ENCODE measurements around the gene LENG8.
"Not testable (repeated sequence)": the region's sequence is repeated elsewhere in the genome, so short reads cannot be mapped to it uniquely, and the experiment has no call there.

The LENG8 gene

DNA sequence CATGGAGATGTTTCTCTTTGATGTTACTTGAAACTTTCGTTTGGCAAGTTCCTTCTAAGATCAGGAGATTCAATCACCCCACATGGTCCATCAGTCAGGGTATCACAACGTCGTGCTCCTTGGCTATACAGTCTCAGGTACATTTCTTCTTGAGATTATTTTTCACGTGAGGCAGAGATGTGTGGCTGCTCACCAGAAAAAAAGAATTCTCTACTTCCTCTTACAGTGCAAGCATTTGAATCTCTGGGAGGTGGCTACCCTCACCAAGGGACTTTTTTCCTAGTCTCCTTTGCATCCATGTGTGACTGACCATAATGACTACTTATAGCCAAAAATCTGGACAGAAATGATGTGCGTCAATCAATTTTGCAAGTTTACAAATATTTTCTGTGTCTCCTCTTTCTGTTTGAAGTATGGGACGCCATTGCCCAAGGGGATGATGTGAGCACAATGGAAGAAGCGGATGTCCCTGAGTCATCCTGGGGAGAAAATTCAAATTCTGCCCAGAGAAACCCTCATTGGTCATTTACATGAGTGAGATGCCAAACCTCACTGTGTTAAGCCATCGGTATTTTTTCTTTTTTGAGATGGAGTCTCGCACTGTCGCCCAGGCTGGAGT, 45.1 kb downstream of the LENG8 start:
- DNase-seq (ENCODE audit: low read depth) = no peak
- TF ChIP-seq, protein P1, sequence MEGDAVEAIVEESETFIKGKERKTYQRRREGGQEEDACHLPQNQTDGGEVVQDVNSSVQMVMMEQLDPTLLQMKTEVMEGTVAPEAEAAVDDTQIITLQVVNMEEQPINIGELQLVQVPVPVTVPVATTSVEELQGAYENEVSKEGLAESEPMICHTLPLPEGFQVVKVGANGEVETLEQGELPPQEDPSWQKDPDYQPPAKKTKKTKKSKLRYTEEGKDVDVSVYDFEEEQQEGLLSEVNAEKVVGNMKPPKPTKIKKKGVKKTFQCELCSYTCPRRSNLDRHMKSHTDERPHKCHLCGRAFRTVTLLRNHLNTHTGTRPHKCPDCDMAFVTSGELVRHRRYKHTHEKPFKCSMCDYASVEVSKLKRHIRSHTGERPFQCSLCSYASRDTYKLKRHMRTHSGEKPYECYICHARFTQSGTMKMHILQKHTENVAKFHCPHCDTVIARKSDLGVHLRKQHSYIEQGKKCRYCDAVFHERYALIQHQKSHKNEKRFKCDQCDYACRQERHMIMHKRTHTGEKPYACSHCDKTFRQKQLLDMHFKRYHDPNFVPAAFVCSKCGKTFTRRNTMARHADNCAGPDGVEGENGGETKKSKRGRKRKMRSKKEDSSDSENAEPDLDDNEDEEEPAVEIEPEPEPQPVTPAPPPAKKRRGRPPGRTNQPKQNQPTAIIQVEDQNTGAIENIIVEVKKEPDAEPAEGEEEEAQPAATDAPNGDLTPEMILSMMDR (conservative IDR thresholded peaks at IDR 0.05; ENCODE audit: control insufficient read depth, insufficient read depth, low read depth, low read length) = no peak
- H3K4me3 ChIP-seq (ENCODE audit: control insufficient read depth, low read depth, low read length) = no peak overlapping the region

DNA sequence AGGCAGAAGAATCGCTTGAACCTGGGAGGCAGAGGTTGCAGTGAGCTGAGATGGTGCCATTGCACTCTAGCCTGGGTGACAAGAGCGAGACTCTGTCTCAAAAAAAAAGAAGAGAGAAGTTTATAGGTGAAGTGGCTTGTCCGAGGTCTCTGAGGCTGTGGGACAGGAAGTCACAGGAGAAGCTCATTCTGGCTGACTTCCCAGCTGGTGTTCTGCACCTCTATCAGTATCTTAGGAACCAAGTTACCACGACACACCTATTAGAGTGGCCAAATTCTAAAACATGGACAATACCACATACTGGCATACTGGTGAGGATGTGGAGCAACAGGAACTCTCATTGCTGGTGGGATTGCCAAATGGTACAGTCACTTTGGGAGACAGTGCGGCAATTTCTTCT, 46.3 kb downstream of the LENG8 start:
- DNase-seq (ENCODE audit: low read depth) = not testable (repeated sequence)

DNA sequence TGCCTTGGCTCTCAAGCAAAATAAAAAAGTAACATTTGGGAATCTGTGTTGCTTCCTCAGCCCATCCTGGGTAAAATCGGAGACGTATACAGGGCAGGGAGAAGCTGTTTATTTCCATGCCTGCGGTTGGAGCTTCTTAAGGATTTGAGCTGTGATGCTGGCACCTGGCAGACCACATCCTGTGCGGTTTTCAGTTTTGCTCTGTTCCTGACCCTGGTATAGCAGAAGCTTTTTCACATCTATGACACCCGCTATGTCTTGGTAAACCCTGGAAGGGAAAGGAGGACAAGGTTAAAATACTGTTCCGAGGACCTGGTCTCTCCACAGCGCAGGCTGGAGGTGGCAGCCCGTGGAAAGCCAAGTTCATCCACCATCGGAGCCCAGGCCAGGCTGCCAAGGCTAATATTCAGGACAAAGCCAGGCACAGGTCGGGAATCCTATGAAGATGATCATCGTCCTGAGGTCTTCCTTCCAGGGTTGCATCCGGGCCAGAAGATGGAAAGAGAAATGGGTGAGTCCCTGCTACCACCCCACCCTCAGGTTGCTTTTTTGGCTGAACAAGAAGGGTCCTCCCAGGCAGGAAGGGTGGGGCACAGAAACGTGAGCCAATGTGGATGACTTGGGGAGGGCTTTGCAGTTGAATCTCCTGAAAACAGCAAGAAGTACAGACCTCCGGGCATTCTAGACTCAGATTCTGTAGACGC, 48.9 kb downstream of the LENG8 start:
- not testable (repeated sequence) for H3K4me3 ChIP-seq (ENCODE audit: control insufficient read depth, low read depth, low read length); DNase-seq (ENCODE audit: low read depth)

More for the DNA sequence above, 46.3 kb downstream of the LENG8 start:
- H3K4me3 ChIP-seq (ENCODE audit: control insufficient read depth, low read depth, low read length) = not testable (repeated sequence)

DNA sequence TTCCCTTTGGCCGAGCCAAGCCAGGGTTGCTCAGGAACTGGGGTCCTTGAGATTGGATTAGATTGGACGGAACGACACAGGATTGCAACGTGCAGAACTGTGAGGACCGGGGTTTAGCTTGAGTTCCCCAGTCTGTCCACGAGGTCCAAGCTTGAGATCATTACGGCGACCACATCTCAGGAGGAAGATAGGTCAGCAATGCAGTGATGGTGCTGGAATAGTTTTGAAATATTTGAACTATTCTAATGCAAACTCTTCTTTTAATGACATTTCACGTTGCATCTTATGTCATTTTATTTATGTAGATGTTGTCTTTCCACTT, 49.4 kb downstream of the LENG8 start:
- not testable (repeated sequence) for DNase-seq (ENCODE audit: low read depth); H3K4me3 ChIP-seq (ENCODE audit: control insufficient read depth, low read depth, low read length)

DNA sequence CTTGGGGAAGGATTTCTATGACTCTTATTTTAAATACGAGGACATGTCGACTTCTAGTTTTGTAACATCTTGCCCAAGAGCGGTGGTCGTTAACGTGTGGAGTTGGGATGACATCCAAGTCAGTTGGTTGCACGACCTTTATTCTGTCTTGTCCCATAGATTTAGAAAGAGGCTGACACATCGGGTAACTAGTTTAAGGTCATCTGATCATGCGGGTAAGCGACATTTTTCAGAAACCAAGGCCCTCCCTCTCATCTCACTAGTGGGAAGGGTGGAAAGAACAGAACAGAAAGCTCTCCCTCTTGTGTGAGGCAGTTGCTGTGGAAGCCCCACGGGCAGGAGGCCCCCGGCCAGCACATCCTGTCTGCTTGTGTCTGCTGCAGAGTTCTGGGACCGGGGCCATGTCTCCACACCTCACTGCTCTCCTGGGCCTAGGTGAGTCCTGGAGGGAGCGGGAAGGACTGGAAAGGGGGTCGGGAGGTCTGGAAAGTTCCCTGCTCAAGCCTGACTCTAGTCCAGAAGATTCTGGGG, 53.6 kb downstream of the LENG8 start, which contains the start of gene LAIR2:
Gene LAIR2 (plus strand): TSS at position 314 of the 531 bp plus-strand sequence. CDS start 88 bp downstream, at position 402.
- TF ChIP-seq, protein P1 (conservative IDR thresholded peaks at IDR 0.05; ENCODE audit: control insufficient read depth, insufficient read depth, low read depth, low read length) = no peak
- no peak within 1 kb of the TSS for H3K4me3 ChIP-seq (ENCODE audit: control insufficient read depth, low read depth, low read length)
- DNase-seq (ENCODE audit: low read depth) = no peak

DNA sequence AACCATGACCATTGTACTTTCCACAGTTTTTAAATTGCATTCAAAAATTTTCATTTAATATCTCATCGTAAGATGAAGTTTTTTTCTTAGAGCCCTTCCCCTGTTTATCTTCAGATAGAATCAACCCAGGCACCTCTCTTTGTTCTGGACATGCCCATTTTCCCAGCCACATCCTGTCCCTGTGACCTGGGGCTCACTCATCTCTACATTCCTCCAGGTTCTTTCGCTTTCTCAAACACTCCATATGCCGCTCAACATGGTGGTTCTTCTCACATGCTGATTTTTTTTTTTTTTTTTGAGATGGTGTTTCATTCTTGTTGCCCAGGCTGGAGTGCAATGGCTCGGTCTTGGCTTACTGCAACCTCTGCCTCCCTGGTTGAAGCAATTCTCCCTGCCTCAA, 56.5 kb downstream of the LENG8 start:
- not testable (repeated sequence) for DNase-seq (ENCODE audit: low read depth); H3K4me3 ChIP-seq (ENCODE audit: control insufficient read depth, low read depth, low read length)

DNA sequence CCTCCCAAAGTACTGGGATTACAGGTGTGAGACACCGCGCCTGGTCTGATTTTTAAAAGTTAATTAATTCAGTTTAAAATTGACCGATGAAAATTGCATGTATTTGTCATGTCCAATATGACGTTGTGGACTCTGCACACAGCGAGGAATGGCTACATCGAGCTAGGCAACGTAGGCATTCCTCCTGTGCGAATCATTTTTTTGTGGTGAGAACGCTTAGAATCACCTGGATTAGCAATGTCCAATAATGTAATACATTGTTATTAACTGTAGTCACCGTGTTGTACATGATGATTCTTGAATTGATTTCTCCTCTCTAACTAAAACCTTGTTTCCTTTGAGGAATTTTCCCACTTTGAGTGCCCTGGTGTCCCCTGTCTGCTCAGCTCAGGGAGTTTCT, 57.1 kb downstream of the LENG8 start:
- TF ChIP-seq, protein P1 (conservative IDR thresholded peaks at IDR 0.05; ENCODE audit: control insufficient read depth, insufficient read depth, low read depth, low read length) = no peak
- H3K4me3 ChIP-seq (ENCODE audit: control insufficient read depth, low read depth, low read length) = no peak overlapping the region
- DNase-seq (ENCODE audit: low read depth) = no peak

DNA sequence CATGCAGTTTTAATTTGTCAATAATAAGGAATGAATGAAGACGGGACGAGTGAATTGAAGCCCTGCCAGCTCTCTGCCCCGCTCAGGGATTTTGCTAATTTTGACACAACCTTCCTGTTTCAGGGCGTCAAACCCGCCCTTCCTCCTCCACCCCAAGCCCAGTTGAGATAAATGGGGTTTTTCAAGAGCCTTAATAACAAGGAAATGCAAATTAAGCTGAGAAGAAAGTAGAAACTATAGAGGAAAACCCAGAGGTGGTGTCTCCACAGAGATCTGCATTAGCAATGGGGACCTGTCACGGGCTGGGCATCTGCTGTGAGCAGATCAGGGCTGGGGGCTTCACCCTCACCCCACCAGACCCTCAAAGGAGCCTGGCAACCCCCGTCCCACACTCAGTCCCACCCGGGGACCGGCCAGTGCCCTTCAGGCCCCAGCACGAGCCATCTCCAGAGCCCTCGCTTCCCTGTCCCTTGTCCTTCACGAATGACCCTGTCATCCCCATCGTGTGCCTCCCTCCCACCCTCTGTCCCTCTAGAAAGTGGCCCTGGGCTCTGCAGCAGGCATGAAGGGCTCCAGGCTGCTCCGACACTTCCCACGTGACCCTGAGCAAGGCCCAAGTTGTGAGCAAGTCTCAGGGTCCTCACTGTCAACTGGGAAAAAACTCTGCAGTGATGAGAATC, 58.2 kb downstream of the LENG8 start:
- not testable (repeated sequence) for H3K4me3 ChIP-seq (ENCODE audit: control insufficient read depth, low read depth, low read length); DNase-seq (ENCODE audit: low read depth)

DNA sequence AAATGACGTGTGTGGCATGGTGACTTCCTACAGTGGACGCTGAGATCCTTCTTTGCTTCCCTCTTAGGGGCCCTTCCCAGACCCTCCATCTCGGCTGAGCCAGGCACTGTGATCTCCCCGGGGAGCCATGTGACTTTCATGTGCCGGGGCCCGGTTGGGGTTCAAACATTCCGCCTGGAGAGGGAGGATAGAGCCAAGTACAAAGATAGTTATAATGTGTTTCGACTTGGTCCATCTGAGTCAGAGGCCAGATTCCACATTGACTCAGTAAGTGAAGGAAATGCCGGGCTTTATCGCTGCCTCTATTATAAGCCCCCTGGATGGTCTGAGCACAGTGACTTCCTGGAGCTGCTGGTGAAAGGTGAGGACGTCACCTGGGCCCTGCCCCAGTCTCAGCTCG, 58.8 kb downstream of the LENG8 start:
- no peak overlapping the region for H3K4me3 ChIP-seq (ENCODE audit: control insufficient read depth, low read depth, low read length)
- TF ChIP-seq, protein P1 (conservative IDR thresholded peaks at IDR 0.05; ENCODE audit: control insufficient read depth, insufficient read depth, low read depth, low read length) = no peak
- no peak for DNase-seq (ENCODE audit: low read depth)

DNA sequence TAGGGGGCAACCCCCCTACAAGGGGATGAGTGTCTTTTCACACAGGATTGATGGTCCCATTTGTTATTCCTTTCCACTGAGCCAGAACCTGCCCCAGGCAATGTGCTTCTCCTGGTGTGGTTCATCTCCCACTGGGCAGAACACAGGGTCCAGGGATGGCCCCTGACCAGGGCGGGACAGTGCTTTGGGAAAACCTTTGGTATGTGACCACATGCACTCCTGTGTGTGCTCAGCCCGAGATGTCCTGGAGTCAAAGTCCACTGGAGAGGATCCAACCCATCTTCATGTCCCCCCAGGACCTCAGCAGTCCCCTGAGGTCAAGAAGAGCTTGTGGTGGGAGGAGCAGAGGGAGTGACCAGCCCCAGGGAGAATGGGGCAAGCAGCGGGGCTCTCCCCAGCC, 59.5 kb downstream of the LENG8 start:
- not testable (repeated sequence) for DNase-seq (ENCODE audit: low read depth); H3K4me3 ChIP-seq (ENCODE audit: control insufficient read depth, low read depth, low read length)

DNA sequence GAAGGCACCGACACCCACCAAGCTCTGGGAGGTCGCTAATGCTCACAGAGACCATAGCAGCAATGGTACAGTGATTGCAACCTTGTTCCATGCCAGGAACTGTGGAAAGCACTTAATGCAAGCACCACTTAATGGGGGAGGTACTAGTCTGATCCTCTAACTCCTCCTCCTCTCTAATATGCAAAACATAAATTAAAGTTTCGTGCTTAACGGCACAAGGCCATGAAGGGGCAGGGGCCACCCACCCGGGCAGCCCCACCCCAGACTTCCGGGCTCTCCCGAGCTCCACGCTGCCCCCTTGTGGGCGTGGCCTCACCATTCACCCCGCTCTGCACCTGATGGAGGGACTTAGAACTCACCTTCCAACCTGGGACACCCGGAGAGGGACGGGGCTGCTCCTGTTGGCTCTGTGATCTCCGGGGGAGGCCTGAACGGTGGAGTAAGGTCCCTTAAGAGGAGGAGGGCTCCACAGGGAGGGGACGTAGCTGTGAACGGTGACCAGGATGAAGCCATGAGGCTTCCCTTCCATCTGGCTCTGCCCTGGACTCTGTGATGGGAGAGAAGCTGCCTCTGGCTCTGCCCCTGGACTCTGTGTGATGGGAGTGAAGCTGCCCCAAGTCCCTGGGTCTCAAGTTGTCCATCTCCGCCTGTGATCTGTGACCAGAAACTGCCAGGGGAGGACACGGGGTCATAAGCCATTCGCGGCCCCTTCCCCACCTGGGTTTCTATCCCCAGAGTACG, 60.4 kb downstream of the LENG8 start:
- DNase-seq (ENCODE audit: low read depth) = not testable (repeated sequence)

More for the DNA sequence above, 60.4 kb downstream of the LENG8 start:
- H3K4me3 ChIP-seq (ENCODE audit: control insufficient read depth, low read depth, low read length) = not testable (repeated sequence)
